Measurements from ENCODE around the gene MNS1.

GRCh38 chr15:56473017-56473416 is 8.1 kb upstream of the MNS1 start:
- peak; percentile 67 for TF ChIP-seq GATA3 (IDR thresholded peaks at IDR 0.05; ENCODE audit: low read depth, low read length)
- TF ChIP-seq GATA2 (IDR thresholded peaks at IDR 0.05; ENCODE audit: low read depth, low read length) = no peak

Data from SH-SY5Y (cell line).